Embryonic facial prominence (tissue), 1 donor: ENCODE results near the gene MTOR.
"Not testable (repeated sequence)": the region's sequence is repeated elsewhere in the genome, so short reads cannot be mapped to it uniquely, and the experiment has no call there.

Source experiments
- DNase-seq: peaks from one replicate; pipeline ENCODE4 v3.0.0-alpha.2; 2016; ENCODE audit errors: extremely low spot score

MTOR gene

DNA sequence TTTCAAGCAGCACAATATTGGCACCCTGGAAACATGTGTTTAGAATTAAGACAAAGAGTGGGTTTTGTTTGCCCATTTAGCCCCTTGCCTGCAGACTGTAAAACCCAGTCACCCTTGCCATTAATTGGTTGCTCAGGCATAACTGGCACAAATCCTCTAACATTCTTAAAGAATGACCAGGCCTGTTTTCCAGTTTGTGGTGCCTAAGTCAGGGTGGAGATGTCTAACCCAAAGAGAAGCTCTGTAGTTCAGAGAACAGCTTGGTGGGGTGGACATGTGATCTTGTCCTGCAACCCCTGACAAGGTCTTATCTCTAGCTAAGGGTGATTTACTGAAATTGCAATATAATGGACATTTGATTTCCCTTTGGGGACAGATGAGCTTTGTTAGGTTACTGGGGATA is 82.0 kb downstream of the MTOR start:
- no peak for DNase-seq

DNA sequence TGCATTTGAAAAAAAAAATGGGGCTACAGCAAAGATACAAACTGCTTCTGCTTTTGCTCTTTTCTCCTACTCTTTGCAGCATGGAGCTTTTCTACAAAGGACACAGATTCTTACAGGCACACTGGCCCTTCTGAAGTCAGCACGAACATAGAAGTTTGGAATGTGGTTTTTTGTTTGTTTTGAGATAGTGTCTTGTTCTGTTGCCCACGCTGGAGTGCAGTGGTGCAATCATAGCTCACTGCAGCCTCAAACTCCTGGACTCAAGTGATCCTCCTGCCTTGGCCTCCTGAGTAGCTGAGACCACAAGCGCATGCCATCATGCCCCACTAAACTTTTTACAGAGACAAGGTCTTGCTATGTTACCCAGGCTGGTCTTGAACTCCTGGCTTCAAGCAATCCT is 82.6 kb downstream of the MTOR start:
- not testable (repeated sequence) for DNase-seq

DNA sequence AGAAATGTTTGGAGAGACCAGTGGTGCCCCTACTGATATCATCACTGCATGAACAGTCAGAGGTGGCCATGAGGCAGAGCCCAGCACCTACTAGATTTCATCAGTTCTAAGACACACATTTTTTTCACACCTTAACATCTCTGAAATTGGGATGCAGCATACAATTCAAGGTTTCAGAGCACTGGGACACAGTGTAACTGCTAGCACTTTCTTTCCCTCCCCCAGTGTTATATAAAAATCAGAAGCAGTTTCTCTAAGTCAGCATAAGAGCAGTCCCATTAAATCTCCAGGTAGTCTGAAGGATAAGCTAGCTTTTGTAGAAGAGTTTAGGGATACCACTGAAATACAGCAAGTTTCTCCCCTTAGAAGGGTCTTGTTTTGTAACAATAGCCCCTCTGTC is 83.2 kb downstream of the MTOR start:
- DNase-seq = no peak

DNA sequence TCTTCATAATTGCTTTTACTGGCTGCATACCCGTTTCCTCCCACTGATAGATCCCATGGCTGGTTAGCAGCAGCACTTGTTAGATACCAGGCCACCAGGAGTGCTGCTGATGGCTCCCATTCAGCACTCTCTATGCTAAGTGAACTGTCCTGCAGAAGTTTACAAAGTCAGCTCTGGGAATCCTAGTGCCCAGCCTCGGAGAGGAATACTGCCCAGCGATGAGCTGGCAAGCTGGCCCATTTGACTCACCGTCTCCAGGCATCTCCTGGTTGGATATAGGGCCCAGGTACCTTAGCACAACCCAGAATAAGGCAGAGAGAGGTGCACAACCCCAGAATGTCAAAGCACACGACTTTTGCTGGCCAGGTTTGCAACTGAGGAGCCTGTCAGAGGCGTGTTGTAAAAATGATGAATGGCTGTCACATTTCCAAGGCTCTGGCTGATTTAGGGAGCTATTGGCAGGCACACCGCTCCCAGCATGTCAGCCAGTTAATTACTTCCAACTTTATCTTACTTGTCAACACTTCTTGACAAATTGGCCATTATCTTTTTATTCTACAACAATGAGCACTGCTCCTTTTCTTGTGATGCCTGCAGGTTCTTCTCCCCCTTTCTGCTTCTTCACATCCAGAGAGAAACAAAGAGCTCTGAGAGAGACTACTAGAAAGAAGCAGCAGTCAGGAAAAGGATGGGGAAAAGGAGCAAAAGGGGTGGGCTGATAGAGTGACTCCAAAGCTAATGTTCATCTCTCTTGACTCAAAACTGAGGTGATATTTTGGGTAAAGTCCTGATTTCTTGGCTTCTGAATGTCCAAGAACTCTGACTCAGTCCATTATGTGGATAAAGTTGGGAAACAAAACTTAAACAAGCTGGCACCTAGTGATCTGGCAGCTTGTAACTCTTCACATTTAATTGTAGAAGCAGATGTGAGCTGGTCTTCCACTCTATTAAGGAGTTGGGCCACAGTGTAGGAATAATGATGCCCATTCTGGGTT is 84.0 kb downstream of the MTOR start:
- DNase-seq = no peak

DNA sequence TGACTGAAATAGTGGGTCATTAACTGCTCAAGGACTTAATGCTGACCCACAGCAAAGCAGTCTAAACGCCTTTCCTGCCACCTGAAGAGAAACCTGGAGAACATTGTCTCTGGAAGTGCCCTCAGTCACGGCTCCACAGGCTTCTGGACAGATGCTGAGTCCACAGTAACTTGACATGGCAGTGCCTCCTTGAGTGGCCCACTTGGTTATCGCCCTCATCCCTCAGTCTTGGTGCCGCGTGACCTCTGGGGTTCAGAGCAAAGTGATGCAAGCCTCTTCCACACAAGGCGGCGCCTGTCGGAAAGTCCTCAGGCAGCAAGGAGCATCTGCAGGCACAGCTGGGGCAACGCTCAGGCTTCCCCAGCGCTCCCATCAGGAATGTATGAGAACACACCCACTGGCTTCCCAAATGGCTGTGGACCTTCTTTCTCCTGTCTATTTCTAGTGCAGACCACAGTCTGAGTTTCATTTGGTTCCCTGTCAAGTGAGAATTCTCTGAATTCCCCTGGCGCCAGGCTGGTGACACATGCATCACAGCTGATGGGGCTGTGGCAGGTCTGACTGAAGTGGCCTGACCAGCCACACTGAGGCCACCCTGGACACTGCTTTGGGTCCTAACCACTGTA is 86.2 kb downstream of the MTOR start:
- DNase-seq = no peak

DNA sequence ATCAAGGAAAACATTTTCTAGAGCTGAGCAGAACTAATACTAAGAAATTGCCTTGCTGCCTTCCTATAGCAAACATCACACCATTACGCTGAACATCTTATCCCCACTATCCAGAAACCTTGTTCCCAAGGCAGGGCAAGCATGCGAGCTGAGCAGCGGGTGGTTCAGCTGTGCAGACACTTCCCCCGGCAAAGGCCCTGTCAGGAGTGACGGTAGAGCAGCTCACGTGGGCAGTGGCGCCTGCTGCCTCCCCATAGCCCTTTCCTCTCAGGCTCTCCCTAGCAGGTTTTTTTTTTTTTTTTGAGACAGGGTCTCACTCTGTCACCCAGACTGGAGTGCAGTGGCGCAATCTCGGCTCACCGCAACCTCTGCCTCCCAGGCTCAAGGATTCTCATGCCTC is 86.9 kb downstream of the MTOR start:
- DNase-seq = no peak

DNA sequence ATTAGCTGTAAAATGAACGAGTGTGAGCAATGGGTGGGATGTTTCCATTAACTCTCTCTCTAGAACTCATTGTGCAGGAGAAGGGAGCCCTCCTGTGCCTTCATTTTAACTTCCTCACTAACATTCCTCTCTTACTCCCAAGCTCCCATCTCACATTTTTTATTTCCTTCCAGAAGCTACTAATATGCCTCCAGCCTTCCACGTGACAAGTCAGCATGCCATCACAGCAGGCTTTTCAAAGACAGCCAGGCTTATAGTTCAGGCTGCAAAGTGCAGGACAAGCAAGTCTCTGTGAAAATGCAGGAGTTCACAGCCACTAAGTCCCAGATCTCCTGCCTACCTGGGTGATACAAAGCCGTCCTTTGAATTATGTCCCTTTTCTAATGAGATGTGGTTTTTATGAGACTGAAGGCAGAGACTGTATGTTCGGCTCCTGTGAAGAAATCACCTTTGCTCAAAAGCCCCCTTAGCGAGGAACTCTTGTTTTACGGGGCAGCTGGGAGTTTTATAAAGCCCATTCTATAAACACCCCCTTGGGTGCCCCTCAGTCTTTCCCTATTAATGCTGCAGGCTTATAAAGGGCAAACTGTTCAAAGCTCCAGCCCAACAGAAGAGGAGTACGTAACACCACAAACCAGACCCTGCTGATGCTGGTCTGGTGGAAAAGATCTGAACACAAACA is 87.9 kb downstream of the MTOR start:
- no peak for DNase-seq

DNA sequence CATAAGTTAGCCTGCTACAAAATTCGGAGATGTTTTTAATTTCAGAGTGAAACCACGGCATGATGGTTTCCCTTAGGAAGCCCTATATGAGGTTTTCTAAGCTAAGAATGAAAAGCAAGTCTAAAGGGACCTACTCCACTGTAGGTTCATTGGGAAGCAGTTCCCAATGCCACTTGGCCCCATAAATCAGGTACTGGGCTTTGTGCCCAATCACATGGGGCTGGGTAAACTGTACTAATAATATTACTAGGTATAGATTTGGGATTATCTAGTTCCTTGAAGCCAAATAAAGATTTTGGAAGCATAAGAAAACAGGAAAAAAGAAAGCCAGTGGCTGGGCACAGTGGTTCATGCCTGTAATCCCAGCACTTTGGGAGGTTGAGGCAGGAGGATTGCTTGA is 92.2 kb downstream of the MTOR start:
- DNase-seq = no peak

DNA sequence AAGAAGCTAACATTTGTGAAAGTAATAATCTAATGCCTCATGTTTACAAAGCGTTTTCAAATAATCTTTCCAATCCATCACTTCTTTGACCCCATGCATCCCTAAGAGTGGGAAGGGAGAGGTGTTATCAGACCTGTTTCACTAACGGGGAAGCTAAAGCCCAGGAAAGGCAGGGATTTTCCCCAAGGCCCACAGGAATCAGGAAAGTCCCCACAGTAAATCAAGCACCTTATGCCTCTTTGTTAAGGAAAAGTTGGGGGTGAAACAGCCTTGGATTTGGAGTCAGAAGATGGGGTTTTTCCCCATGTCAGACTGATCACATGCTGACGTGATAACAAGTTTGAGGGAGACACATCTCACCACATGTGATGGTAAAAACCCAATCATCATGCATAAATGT is 93.1 kb downstream of the MTOR start:
- DNase-seq = no peak

DNA sequence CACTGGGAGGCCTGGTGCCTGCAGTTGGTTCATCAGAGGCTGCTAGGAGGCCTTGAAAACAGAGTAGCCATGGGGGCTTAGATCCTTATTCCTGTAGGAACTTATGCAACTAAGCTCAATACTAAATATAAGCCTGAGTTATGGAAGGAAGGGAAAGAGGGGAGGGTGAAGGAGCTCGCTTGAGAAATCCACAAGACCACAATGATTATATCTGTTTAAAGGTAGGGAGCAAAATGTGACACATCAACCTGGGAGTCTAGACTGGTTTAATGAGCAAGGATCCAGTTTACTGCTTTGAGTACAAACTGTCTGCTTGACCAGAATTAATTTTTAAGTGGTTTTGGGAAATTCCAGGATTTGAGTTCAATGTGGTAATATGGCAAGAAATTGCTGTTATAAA is 93.6 kb downstream of the MTOR start:
- no peak for DNase-seq

DNA sequence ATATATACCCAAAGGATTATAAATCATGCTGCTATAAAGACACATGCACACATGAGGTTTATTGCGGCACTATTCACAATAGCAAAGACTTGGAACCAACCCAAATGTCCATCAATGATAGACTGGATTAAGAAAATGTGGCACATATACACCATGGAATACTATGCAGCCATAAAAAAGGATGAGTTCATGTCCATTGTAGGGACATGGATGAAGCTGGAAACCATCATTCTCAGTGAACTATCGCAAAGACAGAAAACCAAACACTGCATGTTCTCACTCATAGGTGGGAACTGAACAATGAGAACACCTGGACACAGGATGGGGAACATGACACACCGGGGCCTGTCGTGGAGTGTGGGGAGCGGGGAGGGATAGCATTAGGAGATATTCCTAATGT is 95.6 kb downstream of the MTOR start:
- not testable (repeated sequence) for DNase-seq

DNA sequence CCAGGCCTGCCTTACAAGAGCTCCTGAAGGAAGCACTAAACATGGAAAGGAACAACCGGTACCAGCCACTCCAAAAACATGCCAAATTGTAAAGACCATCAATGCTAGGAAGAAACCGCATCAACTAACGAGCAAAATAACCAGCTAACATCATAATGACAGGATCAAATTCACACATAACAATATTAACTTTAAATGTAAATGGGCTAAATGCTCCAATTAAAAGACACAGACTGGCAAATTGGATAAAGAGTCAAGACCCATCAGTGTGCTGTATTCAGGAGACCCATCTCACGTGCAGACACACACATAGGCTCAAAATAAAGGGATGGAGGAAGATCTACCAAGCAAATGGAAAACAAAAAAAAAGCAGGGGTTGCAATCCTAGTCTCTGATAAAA is 99.6 kb downstream of the MTOR start:
- not testable (repeated sequence) for DNase-seq

DNA sequence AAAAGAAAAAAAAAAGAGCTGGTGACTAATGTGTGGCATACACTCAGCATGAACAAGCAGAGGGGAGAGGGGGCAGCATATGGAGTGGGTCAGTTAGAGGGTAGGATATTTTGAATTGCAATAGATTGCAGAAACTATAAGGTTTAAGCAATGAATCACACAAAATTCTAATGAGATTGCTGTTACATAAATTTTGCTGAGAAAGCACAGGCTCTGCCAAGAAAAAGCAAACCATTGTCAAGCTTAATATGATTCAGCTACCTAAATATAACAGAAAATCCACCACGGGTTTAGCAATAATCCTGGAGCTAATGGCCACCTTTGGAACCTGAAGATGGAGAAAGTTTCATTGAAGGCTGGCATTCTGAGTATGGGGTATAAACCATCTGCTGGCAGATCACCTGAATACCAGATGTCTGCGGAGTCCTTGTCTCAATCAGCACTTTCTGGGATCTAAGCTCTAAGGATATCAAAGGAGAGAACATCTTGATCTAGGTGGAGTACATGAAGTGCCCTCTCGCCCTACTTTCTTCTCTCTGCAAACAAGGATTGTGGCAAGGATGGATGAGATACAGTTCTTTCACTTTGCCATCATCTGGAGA is 103.5 kb downstream of the MTOR start:
- DNase-seq = no peak

DNA sequence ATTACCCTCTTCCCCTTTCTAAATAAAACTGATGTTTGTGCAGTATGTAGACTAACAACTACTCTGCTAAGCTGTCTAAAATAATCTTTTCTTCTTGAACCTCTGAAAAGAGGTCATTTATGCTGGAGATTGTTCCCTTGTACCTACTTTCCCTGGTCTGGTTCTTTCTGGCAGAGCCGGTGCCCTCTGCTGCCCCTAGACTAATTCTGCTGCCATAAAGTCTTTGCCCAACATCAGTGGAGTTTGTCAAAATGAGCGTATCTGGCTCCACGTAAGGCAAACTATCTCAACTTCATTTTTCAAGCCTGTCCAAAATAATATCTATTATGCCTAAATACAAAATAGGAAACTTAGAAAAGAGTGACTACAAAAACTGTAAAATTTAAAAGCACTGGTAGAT is 104.1 kb downstream of the MTOR start:
- no peak for DNase-seq

DNA sequence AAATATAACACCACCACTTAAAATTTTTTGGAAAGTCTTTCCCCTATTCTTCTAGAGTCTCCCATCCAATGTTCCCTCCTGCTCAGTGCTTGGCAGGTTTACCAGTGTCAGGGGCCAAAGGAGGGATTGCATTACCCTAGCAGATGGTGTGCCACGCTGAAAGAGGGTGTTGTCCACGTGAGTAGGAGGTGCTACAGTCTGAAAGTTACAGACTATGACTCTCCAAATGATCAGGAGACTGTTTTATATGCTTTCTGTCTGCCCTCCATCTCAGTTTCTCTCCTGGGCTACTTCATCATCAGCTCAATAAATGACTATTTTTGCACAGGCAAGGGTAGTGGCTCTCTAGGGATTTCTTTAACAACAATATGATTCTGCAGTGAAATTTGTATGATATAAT is 104.5 kb downstream of the MTOR start:
- no peak for DNase-seq

DNA sequence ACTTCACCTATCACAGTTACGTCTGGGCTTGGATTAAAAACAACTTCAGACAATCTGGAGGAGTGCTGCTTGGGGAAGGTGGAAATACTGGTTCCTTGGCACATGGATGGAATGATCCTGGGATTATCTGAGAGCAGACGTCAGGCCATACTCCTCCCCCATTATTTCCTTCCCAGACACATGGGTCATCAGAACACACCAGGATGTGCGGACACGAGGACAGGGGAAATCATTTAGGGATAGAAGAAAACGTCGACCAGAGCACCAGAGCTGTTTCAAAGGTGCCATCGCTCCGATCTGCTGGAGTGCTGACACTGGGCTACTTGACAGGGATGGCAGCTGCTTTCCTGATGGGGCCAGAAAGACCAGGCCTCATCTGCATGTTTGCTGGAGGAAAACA is 105.0 kb downstream of the MTOR start:
- no peak for DNase-seq

DNA sequence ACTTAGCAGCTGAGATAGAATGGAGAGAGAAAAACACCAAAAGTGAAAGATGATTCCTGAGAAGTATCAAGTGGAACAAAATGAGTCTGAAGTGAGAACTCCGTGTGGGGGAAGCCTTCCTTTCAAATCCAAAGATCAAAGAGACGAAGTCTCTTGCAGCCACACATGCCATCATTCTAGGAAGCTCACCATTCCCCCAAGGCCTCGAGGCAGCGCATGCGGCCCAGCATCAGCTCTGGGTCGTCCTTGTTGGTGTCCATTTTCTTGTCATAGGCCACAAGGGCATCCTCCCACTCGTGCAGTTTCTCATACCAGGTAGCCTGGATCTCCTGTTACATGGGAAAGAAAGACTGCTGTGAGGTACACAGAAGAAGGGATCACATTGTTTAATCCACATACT is 105.4 kb downstream of the MTOR start:
- DNase-seq = no peak

DNA sequence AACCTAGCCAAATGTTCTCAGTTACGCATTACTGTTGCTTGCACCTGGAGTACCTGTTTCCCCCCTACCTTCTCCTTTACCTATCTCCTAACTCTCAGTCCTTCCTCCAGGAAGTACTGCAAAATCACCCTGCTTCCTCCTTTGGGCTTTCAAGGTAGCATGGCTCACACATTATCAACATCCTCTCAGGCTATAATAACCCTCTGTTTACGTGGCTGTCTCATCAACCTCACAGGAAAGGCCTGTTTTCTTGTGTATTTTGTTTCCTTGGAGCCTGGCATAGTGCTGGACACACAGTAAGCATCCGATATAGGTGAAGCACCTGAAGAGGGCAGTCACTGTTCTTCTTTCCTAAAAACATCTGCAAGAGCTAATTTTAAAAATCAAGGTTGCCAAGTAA is 105.9 kb downstream of the MTOR start:
- DNase-seq = no peak

DNA sequence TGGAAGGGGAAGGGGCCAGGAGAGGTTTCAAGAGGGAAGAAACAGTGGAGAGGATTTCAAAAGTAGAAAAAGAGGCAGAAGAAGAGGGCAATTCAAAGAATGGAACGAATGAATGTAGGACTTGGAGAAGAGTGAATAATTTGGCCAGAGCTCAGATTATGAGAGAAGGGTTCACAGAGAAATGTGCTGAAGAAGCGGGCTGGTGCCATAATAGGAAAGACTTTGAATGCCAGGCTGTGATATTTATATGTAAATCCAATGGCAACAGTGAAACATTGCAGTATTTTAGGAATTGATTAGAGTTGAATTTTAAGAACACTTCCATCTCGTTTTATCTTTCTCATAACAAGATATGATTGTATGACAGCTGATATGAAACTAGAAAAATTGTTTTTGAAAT is 109.2 kb downstream of the MTOR start:
- DNase-seq = no peak

DNA sequence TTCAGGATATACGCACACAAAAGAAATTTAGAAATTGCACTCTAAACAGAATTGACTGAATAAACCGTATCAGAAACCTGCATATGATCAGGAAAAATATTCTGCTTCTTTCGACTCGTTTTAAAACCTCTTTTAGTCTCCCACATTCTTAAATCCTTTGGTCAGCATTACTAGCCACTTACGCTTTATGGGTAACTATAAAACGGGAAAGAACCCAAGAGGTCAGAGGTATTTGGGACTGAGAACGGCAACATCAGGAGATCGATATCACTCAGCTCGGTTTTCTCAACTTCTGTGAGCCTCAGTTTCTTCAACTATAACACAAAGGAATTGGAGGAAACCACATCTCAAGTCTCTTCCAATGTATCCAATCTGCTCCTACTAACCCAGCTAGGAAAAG is 109.6 kb downstream of the MTOR start:
- DNase-seq = no peak

DNA sequence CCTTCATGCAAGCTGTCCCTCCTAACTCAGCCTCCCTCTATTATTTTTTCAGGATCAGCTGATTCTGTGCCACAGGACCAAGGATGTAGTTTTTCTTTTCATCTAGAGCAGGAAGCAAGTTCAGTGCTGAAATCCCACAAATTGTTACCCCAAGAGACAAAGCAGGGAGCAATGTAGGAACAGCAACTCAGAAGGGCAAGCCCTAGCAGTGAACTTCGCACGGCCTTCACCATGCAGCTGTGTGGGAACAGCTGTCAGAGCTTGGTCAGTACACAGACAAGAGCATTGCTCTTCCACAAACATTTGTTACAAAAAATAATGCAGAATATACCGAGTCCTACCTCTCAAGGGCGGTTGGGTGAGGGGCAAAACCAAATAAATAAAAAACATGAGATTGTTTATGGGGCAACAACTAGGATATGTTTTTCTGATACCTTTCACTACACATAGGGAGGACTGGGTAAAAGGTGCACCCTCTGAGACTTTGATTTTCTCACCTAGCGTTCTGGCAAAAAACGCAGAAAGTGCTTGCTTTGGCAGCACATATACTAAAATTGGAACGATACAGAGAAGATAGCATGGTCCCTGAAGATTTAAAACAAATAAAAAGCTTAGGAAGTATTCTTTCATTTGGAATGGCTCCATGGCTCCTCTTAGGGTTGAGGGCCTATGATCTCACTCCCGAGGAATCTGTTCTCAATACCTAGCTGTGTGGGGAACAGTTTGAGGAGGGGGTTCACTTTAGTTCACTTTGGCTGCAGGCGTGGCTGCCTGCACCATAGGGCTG is 110.3 kb downstream of the MTOR start:
- DNase-seq = no peak

DNA sequence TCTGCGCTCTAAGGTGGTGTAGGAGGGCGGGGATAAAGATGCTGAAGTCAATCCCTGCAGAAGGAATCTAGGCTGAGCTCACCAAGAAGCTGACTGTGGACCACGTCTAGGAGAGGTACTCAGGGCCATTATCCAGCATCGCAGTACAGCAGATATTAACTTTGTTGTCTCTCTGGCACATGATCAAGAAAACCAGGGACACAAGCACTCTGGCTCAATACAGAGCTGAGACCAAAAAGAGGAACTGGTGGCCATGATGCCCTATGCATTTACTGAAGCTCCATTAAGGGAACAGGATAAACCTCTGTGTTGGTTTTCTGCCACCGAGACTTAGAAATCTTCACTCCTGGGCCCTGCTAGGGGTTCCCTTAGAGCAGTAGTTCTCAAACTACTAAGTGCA is 111.2 kb downstream of the MTOR start:
- no peak for DNase-seq
